ENCODE results near the gene CASTOR1. TPM values are rescaled to one million over a fixed set of nuclear protein-coding genes. Genes with fewer than 3 reads are reported as not detected.
A peak's percentile ranks its signal among the peaks of the same experiment; 100 is the strongest.

Gene CASTOR1
- total RNA-seq, 1 experiment from 2014 or later = 2.0 TPM

- no peak overlapping the region for H3K27ac ChIP-seq (ENCODE audit: low read depth, low read length, poor library complexity, severe bottlenecking)
- DNase-seq (ENCODE audit: low spot score) = peak; percentile 58
- no peaks in the 10 kb centered on the region for H3K9me3 ChIP-seq (ENCODE audit: low read depth, low read length, poor library complexity, severe bottlenecking)
- no peaks in the 10 kb centered on the region for H3K36me3 ChIP-seq (ENCODE audit: insufficient read depth, low read length, poor library complexity, severe bottlenecking)
- H3K4me3 ChIP-seq (ENCODE audit: low read depth, low read length, poor library complexity, severe bottlenecking) = no peak overlapping the region
- TF ChIP-seq, protein P1, sequence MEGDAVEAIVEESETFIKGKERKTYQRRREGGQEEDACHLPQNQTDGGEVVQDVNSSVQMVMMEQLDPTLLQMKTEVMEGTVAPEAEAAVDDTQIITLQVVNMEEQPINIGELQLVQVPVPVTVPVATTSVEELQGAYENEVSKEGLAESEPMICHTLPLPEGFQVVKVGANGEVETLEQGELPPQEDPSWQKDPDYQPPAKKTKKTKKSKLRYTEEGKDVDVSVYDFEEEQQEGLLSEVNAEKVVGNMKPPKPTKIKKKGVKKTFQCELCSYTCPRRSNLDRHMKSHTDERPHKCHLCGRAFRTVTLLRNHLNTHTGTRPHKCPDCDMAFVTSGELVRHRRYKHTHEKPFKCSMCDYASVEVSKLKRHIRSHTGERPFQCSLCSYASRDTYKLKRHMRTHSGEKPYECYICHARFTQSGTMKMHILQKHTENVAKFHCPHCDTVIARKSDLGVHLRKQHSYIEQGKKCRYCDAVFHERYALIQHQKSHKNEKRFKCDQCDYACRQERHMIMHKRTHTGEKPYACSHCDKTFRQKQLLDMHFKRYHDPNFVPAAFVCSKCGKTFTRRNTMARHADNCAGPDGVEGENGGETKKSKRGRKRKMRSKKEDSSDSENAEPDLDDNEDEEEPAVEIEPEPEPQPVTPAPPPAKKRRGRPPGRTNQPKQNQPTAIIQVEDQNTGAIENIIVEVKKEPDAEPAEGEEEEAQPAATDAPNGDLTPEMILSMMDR (conservative IDR thresholded peaks at IDR 0.05; ENCODE audit: low read depth, low read length) = peak; percentile 93
- no peak for TF ChIP-seq EZH2 (IDR thresholded peaks at IDR 0.05; ENCODE audit: borderline replicate concordance, low read depth, low read length, poor library complexity, severe bottlenecking)
- intact Hi-C loops (cut with micrococcal nuclease; ENCODE audit: unreplicated experiment) = loop anchor here (1.0 to 10.0 kb wide), 5 partner anchors 24 to 318 kb away; partner anchors contain the start of gene TCN2
- BruUV-seq (replicated peaks) = no TSS peak
- ChIA-PET POLR2A (ENCODE audit: low non-redundant PET) (interaction anchor here (0.6 kb wide), 1 partner anchor 98 kb away, joined by 7 read pairs; no protein-coding TSS in a partner anchor), CTCF (interaction anchor here (0.6 to 1.6 kb wide), 6 partner anchors 9 to 231 kb away, joined by 3 to 11 read pairs (median 6); partner anchors contain the start of gene RNF215)
- H3K27me3 ChIP-seq (replicated peaks; ENCODE audit: insufficient read depth, low read depth, low read length, poor library complexity) = no peaks in the 10 kb centered on the region
- H3K4me1 ChIP-seq (ENCODE audit: insufficient read depth, low read length, poor library complexity, severe bottlenecking) = peaks cover 26% of the 10 kb centered on the region
Measured at GRCh38 chr22:30286813-30287647, 2.3 kb downstream of the CASTOR1 start.

DNA sequence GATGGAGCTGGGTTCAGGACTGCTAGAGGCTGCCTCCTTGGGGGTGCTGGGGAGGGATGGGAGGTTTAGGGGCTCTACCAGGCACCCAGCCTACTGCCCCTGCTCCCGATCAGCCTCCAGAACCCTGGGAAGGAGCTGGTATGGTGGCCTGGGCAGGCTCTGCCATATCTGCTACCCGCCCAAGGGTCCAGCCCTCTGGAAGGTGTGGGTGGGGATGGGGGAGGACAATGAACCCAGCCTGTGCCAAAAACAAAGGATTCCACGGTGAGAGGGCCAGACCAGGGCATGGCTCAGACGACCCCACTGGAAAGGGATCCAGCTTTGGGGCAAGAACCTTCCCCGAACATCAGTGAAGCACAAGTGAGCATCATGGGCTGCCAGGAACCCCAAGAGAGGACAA is 3.0 kb downstream of the CASTOR1 start:
- H3K27ac ChIP-seq (ENCODE audit: low read depth, low read length, poor library complexity, severe bottlenecking) = no peak overlapping the region
- CTCF ChIA-PET = interaction anchor here (0.6 kb wide), 1 partner anchor 111 kb away, joined by 4 read pairs; no protein-coding TSS in a partner anchor
- no peaks in the 10 kb centered on the region for H3K27me3 ChIP-seq (replicated peaks; ENCODE audit: insufficient read depth, low read depth, low read length, poor library complexity)
- no peak overlapping the region for H3K4me3 ChIP-seq (ENCODE audit: low read depth, low read length, poor library complexity, severe bottlenecking)
- no peaks in the 10 kb centered on the region for H3K9me3 ChIP-seq (ENCODE audit: low read depth, low read length, poor library complexity, severe bottlenecking)
- intact Hi-C loops (cut with micrococcal nuclease; ENCODE audit: unreplicated experiment) = loop anchor here (5.0 to 10.0 kb wide), 3 partner anchors 136 to 318 kb away; partner anchors contain the start of gene TCN2
- POLR2A ChIA-PET (ENCODE audit: low non-redundant PET) = no interaction called here
- no peak for TF ChIP-seq EZH2 (IDR thresholded peaks at IDR 0.05; ENCODE audit: borderline replicate concordance, low read depth, low read length, poor library complexity, severe bottlenecking)
- TF ChIP-seq, protein P1 (conservative IDR thresholded peaks at IDR 0.05; ENCODE audit: low read depth, low read length) = no peak
- peaks cover 26% of the 10 kb centered on the region for H3K4me1 ChIP-seq (ENCODE audit: insufficient read depth, low read length, poor library complexity, severe bottlenecking)
- H3K36me3 ChIP-seq (ENCODE audit: insufficient read depth, low read length, poor library complexity, severe bottlenecking) = no peaks in the 10 kb centered on the region
- BruUV-seq (replicated peaks) = no TSS peak
- no peak for DNase-seq (ENCODE audit: low spot score)

DNA sequence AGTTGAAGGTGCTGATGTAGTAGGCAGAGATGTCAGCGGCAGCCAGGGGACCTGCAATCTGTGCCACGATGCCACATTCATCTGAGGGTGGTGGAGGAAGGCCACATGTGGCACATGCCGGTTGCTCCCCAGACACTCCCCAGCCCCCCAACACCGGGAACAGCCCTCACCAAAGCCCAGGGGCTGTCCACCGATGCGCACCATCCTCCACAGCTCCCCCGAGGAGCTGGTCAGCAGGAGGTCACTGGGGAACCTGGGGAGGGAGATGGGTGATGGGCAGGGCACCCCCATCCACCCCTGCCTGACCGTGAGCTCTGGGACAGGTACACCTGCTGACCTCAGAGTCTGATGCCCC is 3.5 kb downstream of the CASTOR1 start:
- no TSS peak for BruUV-seq (replicated peaks)
- Histone ChIP-seq H3K27ac (ENCODE audit: low read depth, low read length, poor library complexity, severe bottlenecking) (no peak overlapping the region), H3K27me3 (replicated peaks; ENCODE audit: insufficient read depth, low read depth, low read length, poor library complexity) (no peaks in the 10 kb centered on the region), H3K4me1 (ENCODE audit: insufficient read depth, low read length, poor library complexity, severe bottlenecking) (peaks cover 22% of the 10 kb centered on the region), H3K9me3 (ENCODE audit: low read depth, low read length, poor library complexity, severe bottlenecking) (no peaks in the 10 kb centered on the region), H3K36me3 (ENCODE audit: insufficient read depth, low read length, poor library complexity, severe bottlenecking) (no peaks in the 10 kb centered on the region), H3K4me3 (ENCODE audit: low read depth, low read length, poor library complexity, severe bottlenecking) (no peak overlapping the region)
- ChIA-PET POLR2A (ENCODE audit: low non-redundant PET) (no interaction called here), CTCF (no interaction called here)
- TF ChIP-seq, protein P1 (conservative IDR thresholded peaks at IDR 0.05; ENCODE audit: low read depth, low read length) = no peak
- no peak for TF ChIP-seq EZH2 (IDR thresholded peaks at IDR 0.05; ENCODE audit: borderline replicate concordance, low read depth, low read length, poor library complexity, severe bottlenecking)
- intact Hi-C loops (cut with micrococcal nuclease; ENCODE audit: unreplicated experiment) = loop anchor here (5.0 to 10.0 kb wide), 3 partner anchors 136 to 319 kb away; partner anchors contain the start of gene TCN2
- DNase-seq (ENCODE audit: low spot score) = no peak
